G401.6 (cell line): Measurements from ENCODE around the gene TMCO4.
"Not testable (repeated sequence)": the region's sequence is repeated elsewhere in the genome, so short reads cannot be mapped to it uniquely, and the experiment has no call there.

Experiments
- FAIRE-seq: peaks from 2 replicates; lab custom pipeline; 2012; peaks lifted over from hg19 to GRCh38; lab: Jason Lieb, UNC

TMCO4 gene

GRCh38 chr1:19812875-19813642 lies 13.3 kb upstream of the TMCO4 start:
- FAIRE-seq: no peak

GRCh38 chr1:19811206-19811851 lies 11.6 kb upstream of the TMCO4 start:
- no peak for FAIRE-seq

- FAIRE-seq: no peak
Observed at GRCh38 chr1:19809044-19809750, 9.5 kb upstream of the TMCO4 start.

- FAIRE-seq: no peak
Observed at GRCh38 chr1:19808351-19808750, 8.6 kb upstream of the TMCO4 start.

GRCh38 chr1:19804831-19805251 lies 5.1 kb upstream of the TMCO4 start:
- no peak for FAIRE-seq

GRCh38 chr1:19802269-19802668 lies 2.6 kb upstream of the TMCO4 start:
- no peak for FAIRE-seq

GRCh38 chr1:19800076-19800804 lies 524 bp upstream of the TMCO4 start:
- FAIRE-seq: no peak

- no peak for FAIRE-seq
Observed at GRCh38 chr1:19798486-19799229, 1.1 kb downstream of the TMCO4 start.

GRCh38 chr1:19797827-19798226 lies 1.9 kb downstream of the TMCO4 start:
- FAIRE-seq: no peak

- no peak for FAIRE-seq
Observed at GRCh38 chr1:19794583-19794982, 5.1 kb downstream of the TMCO4 start.

GRCh38 chr1:19793360-19794046 lies 6.2 kb downstream of the TMCO4 start:
- FAIRE-seq: no peak

GRCh38 chr1:19792237-19793002 lies 7.3 kb downstream of the TMCO4 start:
- FAIRE-seq: no peak

GRCh38 chr1:19790061-19790975 lies 9.4 kb downstream of the TMCO4 start:
- FAIRE-seq: not testable (repeated sequence)

GRCh38 chr1:19786988-19787423 lies 12.7 kb downstream of the TMCO4 start:
- FAIRE-seq: no peak

- FAIRE-seq: no peak
Observed at GRCh38 chr1:19785660-19786059, 14.1 kb downstream of the TMCO4 start.

GRCh38 chr1:19780267-19780877 lies 19.3 kb downstream of the TMCO4 start:
- FAIRE-seq: no peak

- no peak for FAIRE-seq
Observed at GRCh38 chr1:19776933-19777332, 22.8 kb downstream of the TMCO4 start.

- no peak for FAIRE-seq
Observed at GRCh38 chr1:19776287-19776686, 23.4 kb downstream of the TMCO4 start.

GRCh38 chr1:19775831-19776230 lies 23.9 kb downstream of the TMCO4 start:
- no peak for FAIRE-seq
